ENCODE results near the gene RFNG. TPM values are rescaled to one million over a fixed set of nuclear protein-coding genes. Genes with fewer than 3 reads are reported as not detected.

The RFNG gene
- total RNA-seq, 1 donor from 2014 or later, result 26.3 TPM

GRCh38 chr17:82029990-82030469, 21.6 kb downstream of the RFNG start:
- H3K27me3 ChIP-seq (ENCODE audit: control insufficient read depth, insufficient read depth, low read length), result no peaks in the 10 kb centered on the region
- no peak for FAIRE-seq
- DNase-seq (ENCODE audit: low read depth), result no peak
- H3K36me3 ChIP-seq (ENCODE audit: control insufficient read depth, insufficient read depth, low read length), result peaks cover 5% of the 10 kb centered on the region
- TF ChIP-seq, protein P1, sequence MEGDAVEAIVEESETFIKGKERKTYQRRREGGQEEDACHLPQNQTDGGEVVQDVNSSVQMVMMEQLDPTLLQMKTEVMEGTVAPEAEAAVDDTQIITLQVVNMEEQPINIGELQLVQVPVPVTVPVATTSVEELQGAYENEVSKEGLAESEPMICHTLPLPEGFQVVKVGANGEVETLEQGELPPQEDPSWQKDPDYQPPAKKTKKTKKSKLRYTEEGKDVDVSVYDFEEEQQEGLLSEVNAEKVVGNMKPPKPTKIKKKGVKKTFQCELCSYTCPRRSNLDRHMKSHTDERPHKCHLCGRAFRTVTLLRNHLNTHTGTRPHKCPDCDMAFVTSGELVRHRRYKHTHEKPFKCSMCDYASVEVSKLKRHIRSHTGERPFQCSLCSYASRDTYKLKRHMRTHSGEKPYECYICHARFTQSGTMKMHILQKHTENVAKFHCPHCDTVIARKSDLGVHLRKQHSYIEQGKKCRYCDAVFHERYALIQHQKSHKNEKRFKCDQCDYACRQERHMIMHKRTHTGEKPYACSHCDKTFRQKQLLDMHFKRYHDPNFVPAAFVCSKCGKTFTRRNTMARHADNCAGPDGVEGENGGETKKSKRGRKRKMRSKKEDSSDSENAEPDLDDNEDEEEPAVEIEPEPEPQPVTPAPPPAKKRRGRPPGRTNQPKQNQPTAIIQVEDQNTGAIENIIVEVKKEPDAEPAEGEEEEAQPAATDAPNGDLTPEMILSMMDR (IDR thresholded peaks at IDR 0.05; ENCODE audit: insufficient read depth, low read length, severe bottlenecking), result no peak
- H3K4me3 ChIP-seq (ENCODE audit: low read depth, low read length), result no peak overlapping the region

- TF ChIP-seq, protein P1 (IDR thresholded peaks at IDR 0.05; ENCODE audit: insufficient read depth, low read length, severe bottlenecking), result no peak
- H3K27me3 ChIP-seq (ENCODE audit: control insufficient read depth, insufficient read depth, low read length), result no peaks in the 10 kb centered on the region
- H3K4me3 ChIP-seq (ENCODE audit: low read depth, low read length), result no peak overlapping the region
- H3K36me3 ChIP-seq (ENCODE audit: control insufficient read depth, insufficient read depth, low read length), result peaks cover 5% of the 10 kb centered on the region
- DNase-seq (ENCODE audit: low read depth), result no peak
- FAIRE-seq, result no peak
These were observed 22.2 kb downstream of the RFNG start for GRCh38 chr17:82029391-82029790.

DNA sequence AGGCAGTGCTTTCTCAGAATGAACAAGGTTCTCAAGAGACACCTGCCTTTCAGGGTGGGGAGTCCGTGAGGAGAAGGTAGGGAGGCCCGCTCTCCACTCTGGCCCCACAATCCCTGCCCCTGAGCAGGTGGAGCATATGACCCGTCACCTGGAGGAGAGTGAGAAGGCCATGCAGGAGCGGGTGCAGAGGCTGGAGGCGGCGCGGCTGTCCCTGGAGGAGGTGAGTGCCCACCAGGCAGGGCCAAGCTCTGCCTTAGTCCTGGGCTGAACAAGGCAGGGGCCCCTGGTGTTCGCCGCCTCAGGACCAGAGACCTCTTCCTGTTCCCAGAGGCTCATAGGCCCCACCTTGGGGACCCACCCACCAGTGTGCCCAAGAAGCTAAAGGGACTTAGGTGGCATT, 22.6 kb downstream of the RFNG start:
- H3K27me3 ChIP-seq (ENCODE audit: control insufficient read depth, insufficient read depth, low read length), result no peaks in the 10 kb centered on the region
- DNase-seq (ENCODE audit: low read depth), result no peak
- H3K36me3 ChIP-seq (ENCODE audit: control insufficient read depth, insufficient read depth, low read length), result peaks cover 2% of the 10 kb centered on the region
- TF ChIP-seq, protein P1 (IDR thresholded peaks at IDR 0.05; ENCODE audit: insufficient read depth, low read length, severe bottlenecking), result no peak
- no peak for FAIRE-seq
- H3K4me3 ChIP-seq (ENCODE audit: low read depth, low read length), result no peak overlapping the region

GRCh38 chr17:82028246-82028645, 23.4 kb downstream of the RFNG start:
- TF ChIP-seq, protein P1 (IDR thresholded peaks at IDR 0.05; ENCODE audit: insufficient read depth, low read length, severe bottlenecking), result no peak
- Histone ChIP-seq H3K36me3 (ENCODE audit: control insufficient read depth, insufficient read depth, low read length) (peaks cover 2% of the 10 kb centered on the region), H3K27me3 (ENCODE audit: control insufficient read depth, insufficient read depth, low read length) (no peaks in the 10 kb centered on the region), H3K4me3 (ENCODE audit: low read depth, low read length) (no peak overlapping the region)
- FAIRE-seq, result no peak
- DNase-seq (ENCODE audit: low read depth), result no peak

- Histone ChIP-seq H3K27me3 (ENCODE audit: control insufficient read depth, insufficient read depth, low read length) (no peaks in the 10 kb centered on the region), H3K36me3 (ENCODE audit: control insufficient read depth, insufficient read depth, low read length) (peaks cover 2% of the 10 kb centered on the region), H3K4me3 (ENCODE audit: low read depth, low read length) (no peak overlapping the region)
- TF ChIP-seq, protein P1 (IDR thresholded peaks at IDR 0.05; ENCODE audit: insufficient read depth, low read length, severe bottlenecking), result no peak
- FAIRE-seq, result no peak
- DNase-seq (ENCODE audit: low read depth), result no peak
These were observed 26.1 kb downstream of the RFNG start for GRCh38 chr17:82025401-82026107.

DNA sequence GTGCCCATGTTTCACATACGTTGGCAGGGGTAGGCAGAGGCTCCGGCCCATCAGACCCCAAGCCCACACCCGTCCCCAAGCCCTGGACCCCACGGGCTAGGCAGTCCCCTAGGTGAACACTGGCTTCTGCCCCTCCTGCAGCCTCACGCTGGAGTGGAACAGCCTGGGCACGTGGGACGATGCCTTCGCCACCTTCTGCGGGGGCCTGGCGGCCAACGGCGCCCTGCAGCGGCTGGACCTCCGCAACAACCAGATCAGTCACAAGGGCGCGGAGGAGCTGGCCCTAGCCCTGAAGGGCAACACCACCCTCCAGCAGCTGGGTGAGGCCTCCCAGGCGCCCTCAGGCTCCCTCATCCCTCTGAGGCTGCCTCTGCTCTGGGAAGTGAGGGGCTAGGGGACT, 26.8 kb downstream of the RFNG start:
- H3K36me3 ChIP-seq (ENCODE audit: control insufficient read depth, insufficient read depth, low read length), result peaks cover 2% of the 10 kb centered on the region

More for the DNA sequence above, 26.8 kb downstream of the RFNG start:
- DNase-seq (ENCODE audit: low read depth) (no peak), FAIRE-seq (no peak)
- TF ChIP-seq, protein P1 (IDR thresholded peaks at IDR 0.05; ENCODE audit: insufficient read depth, low read length, severe bottlenecking), result no peak
- no peaks in the 10 kb centered on the region for H3K27me3 ChIP-seq (ENCODE audit: control insufficient read depth, insufficient read depth, low read length)
- H3K4me3 ChIP-seq (ENCODE audit: low read depth, low read length), result no peak overlapping the region
